K562 (cell line): ENCODE results near the gene TINAG. TPM values are rescaled to one million over a fixed set of nuclear protein-coding genes. Genes with fewer than 3 reads are reported as not detected.

Source experiments
- ATAC-seq: fragments of 200-7000 bp; cut with Tn5 transposase; 3 replicates; pipeline ENCODE4 v1.9.1; 2020; ENCODE audit warnings: moderate library complexity
- BruUV-seq: library from RNA; stranded (reverse); fragments of 400-500 nt; replicated peaks from 2 replicates; lab custom pipeline; 2021; lab: Mats Ljungman, UMichigan
- CTCF ChIA-PET: fragments of 300-600 bp; formaldehyde crosslinking; extraction: SDS; loops from one replicate; lab custom pipeline; 2021; ENCODE audit warnings: low intra/inter-chr PET ratio; lab: Yijun Ruan, JAX
- POLR2A ChIA-PET: fragments of 300-600, 350-650 bp; sonication (Branson Sonifier 250); formaldehyde crosslinking; extraction: SDS; loops from one replicate; lab custom pipeline; 2021; ENCODE audit warnings: antibody characterized with exemption, inconsistent platforms; lab: Yijun Ruan, JAX
- DNase-seq, 4 experiments: peaks; one replicate each; pipeline versions ENCODE4 v3.0.0 to v3.0.0-alpha.2; 2011 to 2018; ENCODE audit warnings: low spot score in 3 of 4, mixed read lengths in 3 of 4; ENCODE audit errors: extremely low read depth in 1 of 4
- FAIRE-seq: peaks from 2 replicates; lab custom pipeline; 2011; peaks lifted over from hg19 to GRCh38; lab: Jason Lieb, UNC
- H2AFZ ChIP-seq: 2 replicates; pipeline ENCODE4 v1.6.0; 2011; ENCODE audit warnings: low read depth, low read length, control low read depth, inconsistent platforms
- H3K27ac ChIP-seq: fragments of 200-600 bp; 3 replicates; pipeline ENCODE4 v1.8.0; 2011; ENCODE audit warnings: low read depth, mild to moderate bottlenecking, control low read depth, inconsistent platforms, low read length, moderate library complexity, mixed read lengths; ENCODE audit errors: extremely low read depth
- H3K27me3 ChIP-seq, 2 experiments: fragments of 300-600 bp in 1 of 2; 2 replicates in 1 of 2; 3 replicates in 1 of 2; pipeline versions ENCODE4 v1.6.0 to v1.8.0; 2011; ENCODE audit warnings: inconsistent platforms in 2 of 2, low read length in 2 of 2, mild to moderate bottlenecking in 1 of 2, mixed read lengths in 1 of 2, moderate library complexity in 1 of 2; ENCODE audit not compliant: control insufficient read depth in 2 of 2, insufficient read depth in 2 of 2
- H3K36me3 ChIP-seq: fragments of 300-600 bp; 3 replicates; pipeline ENCODE4 v1.8.0; 2011; ENCODE audit warnings: mild to moderate bottlenecking, low read length, inconsistent platforms; ENCODE audit not compliant: control insufficient read depth, insufficient read depth
- H3K4me1 ChIP-seq, 2 experiments: fragments of 200-600 bp in 1 of 2; replicated peaks in 1 of 2; 2 replicates in 1 of 2; 3 replicates in 1 of 2; pipeline versions ENCODE4 v1.5.1 to v1.8.0; 2011; ENCODE audit warnings: inconsistent platforms in 2 of 2, low read length in 2 of 2, mild to moderate bottlenecking in 1 of 2, mixed read lengths in 1 of 2, moderate library complexity in 1 of 2; ENCODE audit not compliant: control insufficient read depth in 2 of 2, insufficient read depth in 2 of 2
- H3K4me2 ChIP-seq: 2 replicates; pipeline ENCODE4 v1.6.1; 2011; ENCODE audit warnings: low read length, control low read depth, inconsistent platforms, mixed read lengths; ENCODE audit not compliant: insufficient read depth
- H3K4me3 ChIP-seq: fragments of 200-600 bp; sonication (generic), shearing (Covaris generic); 2 replicates; pipeline ENCODE4 v1.5.1; 2016; ENCODE audit warnings: control low read depth, inconsistent platforms
- H3K79me2 ChIP-seq: fragments of 200-600 bp; 3 replicates; pipeline ENCODE4 v1.8.0; 2011; ENCODE audit warnings: low read length, inconsistent platforms; ENCODE audit not compliant: control insufficient read depth, insufficient read depth
- H3K9ac ChIP-seq, 2 experiments: 2 replicates each; pipeline versions ENCODE4 v1.6.0 to v1.6.1; 2011; ENCODE audit warnings: low read depth in 2 of 2, low read length in 2 of 2, control low read depth in 1 of 2, inconsistent platforms in 1 of 2, mild to moderate bottlenecking in 1 of 2, mixed read lengths in 1 of 2; ENCODE audit not compliant: insufficient read depth in 1 of 2
- H3K9me1 ChIP-seq: one replicate; pipeline ENCODE4 v1.6.0; 2011; ENCODE audit warnings: inconsistent platforms, mild to moderate bottlenecking, low read length, moderate library complexity; ENCODE audit not compliant: control insufficient read depth, insufficient read depth
- H3K9me3 ChIP-seq: replicated peaks from 2 replicates; pipeline ENCODE4 v1.5.1; 2011; ENCODE audit warnings: low read depth, low read length, inconsistent platforms; ENCODE audit not compliant: control insufficient read depth, insufficient read depth
- H4K20me1 ChIP-seq: replicated peaks from 2 replicates; pipeline ENCODE4 v1.6.1; 2011; ENCODE audit warnings: low read length, inconsistent platforms, mixed read lengths; ENCODE audit not compliant: control insufficient read depth, insufficient read depth
- CBFA2T3 ChIP-seq: fragments of 450-650 bp; IDR thresholded peaks from 2 replicates; pipeline ENCODE4 v1.6.1; 2017
- DIDO1 ChIP-seq: fragments of 450-650 bp; IDR thresholded peaks from 2 replicates; pipeline ENCODE4 v1.6.1; 2016; ENCODE audit warnings: low read depth, missing biosample characterization, missing genetic modification characterization
- HEY1 ChIP-seq: fragments of 250-450 bp; sonication (Bioruptor Pico); IDR thresholded peaks from 2 replicates; pipeline ENCODE4 v1.5.0; 2020; ENCODE audit warnings: mild to moderate bottlenecking, moderate library complexity, borderline replicate concordance
- HNRNPH1 ChIP-seq: fragments of 200-400 bp; formaldehyde crosslinking; optimal IDR thresholded peaks from 2 replicates; pipeline ENCODE3; 2017; ENCODE audit warnings: low read depth, mild to moderate bottlenecking, low read length, moderate library complexity
- MTA2 ChIP-seq: fragments of 450-650 bp; IDR thresholded peaks from 2 replicates; pipeline ENCODE4 v1.6.1; 2016; ENCODE audit warnings: low read depth
- NFATC3 ChIP-seq: fragments of 450-650 bp; IDR thresholded peaks from 2 replicates; pipeline ENCODE4 v1.6.1; 2017; ENCODE audit warnings: mild to moderate bottlenecking
- NR2C1 ChIP-seq, 2 experiments: fragments of 450-650 bp; IDR thresholded peaks; 2 replicates each; pipeline ENCODE4 v1.6.1; 2017; ENCODE audit warnings: mild to moderate bottlenecking in 2 of 2, antibody characterized with exemption in 1 of 2, inconsistent platforms in 1 of 2, missing compliant biosample characterization in 1 of 2, missing genetic modification characterization in 1 of 2
- PHTF2 ChIP-seq: fragments of 250-450 bp; sonication (Bioruptor Pico); IDR thresholded peaks from 2 replicates; pipeline ENCODE4 v1.5.0; 2021; ENCODE audit warnings: mild to moderate bottlenecking
- SP2 ChIP-seq: IDR thresholded peaks from 2 replicates; pipeline ENCODE4 v1.6.1; 2011; ENCODE audit warnings: mild to moderate bottlenecking, low read depth, low read length, moderate library complexity; ENCODE audit not compliant: poor library complexity, severe bottlenecking; ENCODE audit errors: extremely low read depth
- TCFL5 ChIP-seq: fragments of 250-450 bp; sonication (Bioruptor Pico); conservative IDR thresholded peaks from 2 replicates; pipeline ENCODE4 v1.6.1; 2021; ENCODE audit warnings: mild to moderate bottlenecking, moderate library complexity, matching md5 sums
- TRIM28 ChIP-seq: fragments of 450-650 bp; IDR thresholded peaks from 2 replicates; pipeline ENCODE4 v1.6.1; 2017
- ZFP30 ChIP-seq: fragments of 250-450 bp; sonication (Bioruptor Pico); IDR thresholded peaks from 2 replicates; pipeline ENCODE4 v1.8.0; 2022; ENCODE audit warnings: moderate library complexity, mild to moderate bottlenecking, inconsistent platforms, borderline replicate concordance
- ZNF408 ChIP-seq: fragments of 250-450 bp; sonication (Bioruptor Pico); IDR thresholded peaks from 2 replicates; pipeline ENCODE4 v1.4.0; 2020; ENCODE audit warnings: low read depth, mild to moderate bottlenecking, moderate library complexity
- WGBS: fragments of 100-300 bp; shearing (Covaris generic); methylation state at CpG from one replicate; pipeline ENCODE4 v1.1.6; 2016; ENCODE audit warnings: low coverage, mixed read lengths; ENCODE audit not compliant: insufficient coverage; ENCODE audit errors: missing lambda C conversion rate; 5-methylcytosine and 5-hydroxymethylcytosine counted together
- in situ Hi-C: fragments of 300-500 bp; cut with MboI; formaldehyde crosslinking; loops from 4 replicates; pipeline ENCODE4 v1.15.0; 2018; ENCODE audit warnings: inconsistent platforms, mixed read lengths
- intact Hi-C: fragments of 100-400 bp; cut with micrococcal nuclease; formaldehyde crosslinking; loops from 2 replicates; pipeline ENCODE4 v1.14.2; 2022
- polyA plus RNA-seq, 8 experiments: library from polyadenylated mRNA; depleted of rRNA in 4 of 8; stranded (reverse) in 5 of 8; unstranded in 3 of 8; fragments of >200 nt; fragmentation: Nextera tagmentation in 2 of 8; fragmentation: Illumina TruSeq in 1 of 8; extraction: Ambion mirVana in 2 of 8; extraction: Trizol in 1 of 8; gene quantifications; 2 replicates each; pipeline versions ENCODE4 v1.2.1 to v1.2.3, GENCODE V29; 2011 to 2014; ENCODE audit warnings: inconsistent platforms in 1 of 8, missing spikeins in 1 of 8
- total RNA-seq, 7 experiments: library from RNA; depleted of rRNA in 6 of 7; stranded (reverse); fragments of >200 nt in 6 of 7; fragmentation: Illumina TruSeq in 2 of 7; extraction: Trizol in 2 of 7; gene quantifications; 2 replicates each; pipeline versions ENCODE4 v1.2.1 to v1.2.3, GENCODE V29; 2011 to 2021; ENCODE audit warnings: low replicate concordance in 1 of 7

The TINAG gene
- total and polyA plus RNA-seq, 9 of the 15 experiments (the other 6 are each of a cell fraction or from before 2014, with no cell fraction given) = not detected

DNA sequence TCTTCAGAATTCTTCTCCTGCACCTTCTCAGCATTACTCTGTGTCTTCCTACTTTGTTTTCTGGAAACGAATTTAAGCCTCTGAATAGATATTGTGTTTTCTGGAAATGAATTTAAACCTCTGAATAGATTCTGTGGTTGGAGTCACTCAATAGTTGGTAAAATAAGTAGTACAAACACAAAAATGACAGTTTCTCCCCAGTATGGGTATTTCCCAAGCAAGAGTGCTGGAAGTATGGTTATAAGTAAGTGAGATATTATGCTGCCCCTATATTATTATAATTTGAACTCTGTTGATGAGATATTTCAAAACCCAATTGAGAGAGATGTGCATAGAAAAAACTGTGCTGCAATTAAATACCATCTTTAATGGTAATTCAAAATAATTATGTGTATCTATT, 94.9 kb downstream of the TINAG start:
- FAIRE-seq = no peak
- H3K4me2 ChIP-seq = no peak overlapping the region
- H2AFZ ChIP-seq = no peak overlapping the region
- no peak overlapping the region for H3K4me3 ChIP-seq
- H3K9ac ChIP-seq = no peak overlapping the region
- WGBS = 0% methylated on average over 1 of the region's 1 CpG
- ChIA-PET POLR2A (no interaction called here), CTCF (no interaction called here)
- in situ Hi-C loops = no loop called here
- no peak for TF ChIP-seq PHTF2 (CRISPR knock-in tag)
- TF ChIP-seq NR2C1 (IDR thresholded peaks at IDR 0.05) = no peak
- no peak for TF ChIP-seq NR2C1 (tag; IDR thresholded peaks at IDR 0.05)
- no peak for TF ChIP-seq DIDO1
- no peak for TF ChIP-seq CBFA2T3
- no peak for TF ChIP-seq SP2
- no peak for TF ChIP-seq TCFL5 (CRISPR knock-in tag)
- no peak for TF ChIP-seq HEY1 (CRISPR knock-in tag)
- TF ChIP-seq ZFP30 (CRISPR knock-in tag) = no peak
- no peak for TF ChIP-seq ZNF408 (CRISPR knock-in tag)
- TF ChIP-seq MTA2 = no peak
- TF ChIP-seq NFATC3 = no peak
- TF ChIP-seq HNRNPH1 = no peak
- no peak for TF ChIP-seq TRIM28
- intact Hi-C loops = no loop called here
- no peaks in the 10 kb centered on the region for H4K20me1 ChIP-seq
- no peaks in the 10 kb centered on the region for H3K4me1 ChIP-seq
- H3K27ac ChIP-seq = no peak overlapping the region
- no peaks in the 10 kb centered on the region for H3K79me2 ChIP-seq
- no peak for ATAC-seq
- DNase-seq = no peak
- H3K36me3 ChIP-seq = no peaks in the 10 kb centered on the region
- no peaks in the 10 kb centered on the region for H3K27me3 ChIP-seq
- H3K9me3 ChIP-seq = no peaks in the 10 kb centered on the region
- H3K9me1 ChIP-seq = no peaks in the 10 kb centered on the region
- no TSS peak for BruUV-seq
